Body of pancreas (tissue), 4 donors: ENCODE measurements around the gene C1orf116.

Experiments
- CTCF ChIP-seq, 7 experiments: fragments of 450-650 bp in 4 of 7; fragments of 200-600 bp in 3 of 7; sonication (generic) in 3 of 7; IDR thresholded peaks; one replicate each; pipeline ENCODE4 v1.5.1; 2016 to 2019; ENCODE audit warnings: antibody characterized with exemption in 7 of 7
- POLR2A ChIP-seq, 3 donors: fragments of 450-650 bp; IDR thresholded peaks; one replicate each; pipeline ENCODE4 v1.6.1; 2016; ENCODE audit warnings: antibody characterized with exemption in 3 of 3, mild to moderate bottlenecking in 2 of 3

GRCh38 chr1:207019161-207019560, 13.4 kb downstream of the C1orf116 start:
- TF ChIP-seq POLR2A (IDR thresholded peaks at IDR 0.05) (no peak), CTCF (IDR thresholded peaks at IDR 0.05) (no peak)
